HL-60/S4 treated with retinoic acid at 250 ng/mL for 4 days and 3 days (cell line): ENCODE data around the gene KIF9.
"Not testable (repeated sequence)": the region's sequence is repeated elsewhere in the genome, so short reads cannot be mapped to it uniquely, and the experiment has no call there.

ENCODE experiments used
- in situ Hi-C: fragments of 300-500 bp; cut with MboI; formaldehyde crosslinking; loops from 2 replicates; pipeline ENCODE4 v1.7.0; 2022; ENCODE audit warnings: low sequenced_read_pairs

Gene KIF9

DNA sequence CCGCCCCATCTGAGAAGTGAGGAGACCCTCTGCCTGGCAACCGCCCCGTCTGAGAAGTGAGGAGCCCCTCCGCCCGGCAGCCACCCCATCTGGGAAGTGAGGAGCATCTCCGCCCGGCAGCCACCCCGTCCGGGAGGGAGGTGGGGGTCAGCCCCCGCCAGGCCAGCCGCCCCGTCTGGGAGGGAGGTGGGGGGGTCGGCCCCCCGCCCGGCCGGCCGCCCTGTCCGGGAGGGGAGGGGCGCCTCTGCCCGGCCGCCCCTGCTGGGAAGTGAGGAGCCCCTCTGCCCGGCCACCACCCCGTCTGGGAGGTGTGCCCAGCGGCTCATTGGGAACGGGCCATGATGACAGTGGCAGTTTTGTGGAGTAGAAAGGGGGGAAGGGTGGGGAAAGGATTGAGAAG lies 26.3 kb downstream of the KIF9 start:
- in situ Hi-C loops, result not testable (repeated sequence)

DNA sequence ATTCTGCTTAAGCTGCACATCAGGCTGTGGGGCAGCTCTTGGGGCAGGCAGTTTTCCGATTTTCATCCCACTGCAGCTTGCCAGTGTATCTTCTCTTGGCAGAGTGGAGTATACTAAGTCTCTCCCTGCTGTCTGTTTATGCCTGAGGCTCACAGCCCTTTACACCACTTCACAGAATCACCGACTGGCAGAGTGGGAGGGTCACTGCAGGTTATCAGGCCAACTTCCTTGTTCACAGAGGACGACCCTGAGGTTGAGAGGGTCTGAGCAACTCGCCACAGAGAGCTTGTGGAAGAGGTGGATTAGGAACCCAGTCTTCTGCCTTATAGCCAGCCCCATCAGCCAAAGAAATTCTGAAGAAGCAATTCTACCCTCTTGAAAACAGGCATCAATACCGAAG lies 30.9 kb downstream of the KIF9 start:
- in situ Hi-C loops, result no loop called here

DNA sequence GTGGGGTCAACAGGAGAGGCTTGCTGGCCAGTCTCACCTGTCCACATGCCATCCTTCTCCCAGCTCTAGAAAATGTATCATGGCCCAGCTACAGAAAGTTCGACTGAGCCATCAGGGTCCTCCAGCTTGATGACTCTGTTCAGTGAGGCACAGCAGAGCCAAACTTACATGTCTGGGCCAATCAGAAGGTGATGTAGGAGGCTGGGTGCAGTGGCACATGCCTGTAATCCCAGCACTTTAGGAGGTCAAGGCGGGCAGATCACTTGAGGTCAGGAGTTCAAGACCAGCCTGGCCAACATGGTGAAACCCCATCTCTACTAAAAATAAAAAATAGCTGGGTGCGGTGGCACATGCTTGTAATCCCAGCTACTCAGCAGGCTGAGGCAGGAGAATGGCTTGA lies 31.5 kb downstream of the KIF9 start:
- in situ Hi-C loops, result not testable (repeated sequence)

DNA sequence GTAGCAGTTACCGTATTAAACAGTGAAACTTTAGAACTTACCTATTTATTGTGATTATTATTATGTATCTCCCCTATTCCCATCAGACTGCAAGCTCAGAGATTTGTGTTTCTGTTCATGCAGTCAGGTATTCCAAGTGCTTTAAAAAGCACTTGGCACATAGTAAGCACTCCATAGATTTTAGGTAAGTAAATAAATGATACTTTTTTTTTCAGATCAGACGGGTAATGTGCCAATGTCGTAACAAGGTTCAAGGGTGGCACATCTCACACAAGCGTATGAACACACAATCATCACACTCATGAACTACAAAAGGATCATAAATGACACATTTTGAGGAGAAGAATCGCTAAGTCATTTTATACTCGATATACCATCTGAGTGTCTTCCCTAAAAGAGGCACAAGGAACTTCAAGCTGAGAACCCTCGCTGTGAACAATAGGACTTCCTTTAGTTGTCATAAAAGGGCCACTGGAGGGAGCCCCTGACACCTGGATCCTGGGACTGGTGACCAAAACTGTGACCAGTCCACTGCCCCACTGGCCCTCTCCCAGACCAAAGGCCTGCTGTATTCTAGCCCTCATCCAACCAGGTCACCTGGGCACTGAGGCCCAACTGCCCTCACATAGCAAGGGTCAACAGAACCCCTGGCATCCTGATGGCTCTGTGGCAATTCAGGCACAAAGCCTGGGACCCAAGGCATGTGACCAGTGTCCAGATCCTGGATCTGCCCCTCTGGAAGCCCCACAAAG lies 32.1 kb downstream of the KIF9 start:
- in situ Hi-C loops, result no loop called here

DNA sequence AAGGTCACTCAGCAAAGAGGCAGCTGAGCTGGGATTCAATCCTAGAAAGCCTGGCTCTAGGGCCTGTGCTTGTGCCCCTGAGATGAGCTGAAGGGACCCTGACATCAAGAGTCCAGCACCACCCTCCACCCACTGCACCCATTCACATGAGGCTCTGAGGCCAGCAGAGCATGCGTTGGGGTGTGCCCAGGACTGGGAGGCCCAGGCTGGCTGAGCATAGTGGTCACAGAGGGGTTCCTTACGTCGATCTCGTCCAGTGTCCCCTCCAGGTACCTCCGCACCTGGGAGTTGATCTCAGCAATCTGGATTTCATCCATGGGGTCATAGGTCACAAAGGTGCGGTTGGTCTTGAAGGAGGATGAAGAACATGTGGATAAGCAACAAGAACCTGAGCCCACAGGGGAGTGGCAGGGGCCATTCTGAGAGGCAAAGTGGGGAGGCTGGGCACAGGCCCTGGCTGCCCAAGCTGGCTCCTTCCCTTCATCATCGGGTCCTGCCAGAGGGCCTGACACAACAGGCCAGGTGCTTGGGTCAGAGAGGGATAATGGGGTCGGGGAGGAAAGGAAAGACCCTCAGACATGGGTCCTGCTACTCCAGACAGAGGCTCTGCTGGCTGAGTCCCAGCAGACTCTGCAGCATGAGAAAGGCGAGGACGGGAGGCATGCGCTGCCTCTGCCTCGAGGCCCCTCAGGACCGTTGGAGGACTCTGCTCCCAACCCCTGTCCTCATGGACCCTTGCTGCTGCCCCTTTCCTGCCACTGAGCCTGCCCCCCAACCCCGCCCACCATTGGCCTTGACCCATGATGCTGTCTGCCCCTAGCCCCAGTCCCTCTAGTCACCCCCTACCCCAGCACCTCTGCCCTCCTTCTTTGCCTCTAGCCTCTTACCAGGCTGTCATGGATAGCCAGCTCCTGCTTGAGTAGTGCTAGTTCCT lies 35.2 kb downstream of the KIF9 start:
- in situ Hi-C loops, result no loop called here

DNA sequence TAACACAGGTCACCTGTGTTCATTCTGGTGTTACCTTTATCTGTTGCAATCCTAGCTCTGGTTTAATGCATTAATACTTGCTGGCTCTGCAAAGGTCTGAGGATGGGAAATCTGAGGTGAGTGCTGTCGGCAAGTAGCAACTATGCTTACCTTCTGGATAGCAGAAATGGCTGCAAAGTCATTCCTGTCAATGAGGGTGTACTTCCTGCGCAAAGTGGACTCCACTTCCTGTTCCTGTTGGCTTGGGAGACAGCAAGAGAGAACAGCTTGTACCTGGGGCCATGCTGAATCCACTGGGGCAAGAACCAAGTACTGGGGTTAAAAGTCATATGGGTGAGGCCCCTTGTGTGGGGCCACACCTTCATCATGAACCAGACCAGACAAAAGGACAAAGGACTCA lies 37.3 kb downstream of the KIF9 start:
- in situ Hi-C loops, result no loop called here

DNA sequence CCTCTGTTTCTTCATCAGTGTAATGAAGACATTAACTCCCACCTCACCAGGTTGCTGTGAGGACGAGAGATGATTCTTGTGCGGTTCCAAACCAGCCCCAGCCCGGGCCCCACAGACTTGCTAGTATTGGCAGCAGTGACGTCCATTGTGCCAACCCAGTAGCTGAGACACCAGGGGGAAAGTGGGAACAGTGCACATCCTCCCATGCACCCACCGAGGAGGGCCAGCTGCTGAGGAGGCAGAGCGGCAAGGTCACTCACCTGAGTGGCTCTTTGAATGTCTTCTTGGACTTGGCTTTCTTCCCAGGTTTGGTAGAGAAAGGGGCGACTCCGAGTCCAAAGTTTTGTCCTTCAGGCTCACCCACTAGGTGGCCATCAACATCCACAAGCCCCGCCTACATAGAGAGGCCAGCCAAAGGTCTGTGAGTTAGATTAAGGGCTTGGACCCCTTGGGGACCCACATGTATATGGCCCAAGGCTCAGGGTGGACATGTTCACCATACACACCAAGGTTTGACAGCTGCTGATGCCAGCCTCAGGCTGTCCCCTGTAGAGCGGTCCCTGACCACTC lies 38.0 kb downstream of the KIF9 start:
- in situ Hi-C loops, result no loop called here

DNA sequence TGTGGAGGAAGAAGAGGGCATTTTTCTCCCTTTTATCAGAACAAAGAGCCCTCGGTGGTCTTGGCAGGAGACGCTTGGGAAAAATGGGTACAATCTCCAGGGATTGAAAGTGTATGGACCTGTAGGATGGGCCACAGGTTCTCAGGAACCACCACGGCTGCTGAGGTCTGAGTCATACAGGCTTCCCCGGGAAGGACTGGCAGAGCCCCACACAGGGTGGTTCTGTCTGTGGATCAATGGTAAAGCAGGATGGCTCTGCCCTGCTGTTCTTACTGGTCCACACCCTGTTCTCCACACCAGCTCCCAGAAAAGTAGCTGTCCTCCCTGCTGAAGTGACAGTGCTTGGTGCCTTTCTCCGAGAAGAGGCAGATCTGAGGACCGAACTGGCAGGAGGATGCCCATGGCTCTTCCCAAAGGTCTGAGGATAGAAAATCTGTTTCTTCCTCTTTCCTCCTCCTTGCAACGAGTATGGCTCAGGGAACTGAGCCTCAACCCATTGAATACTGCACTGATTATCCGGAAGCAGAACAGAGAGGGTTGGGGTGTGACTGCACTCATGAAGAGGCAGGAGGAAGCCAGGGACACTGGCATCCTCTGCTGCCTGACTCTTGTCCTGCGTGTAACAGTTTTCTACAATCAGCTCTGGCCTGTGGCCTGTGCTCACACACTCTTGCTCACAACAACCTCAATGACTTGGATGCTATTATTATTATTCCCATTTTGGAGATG lies 39.0 kb downstream of the KIF9 start:
- in situ Hi-C loops, result no loop called here

DNA sequence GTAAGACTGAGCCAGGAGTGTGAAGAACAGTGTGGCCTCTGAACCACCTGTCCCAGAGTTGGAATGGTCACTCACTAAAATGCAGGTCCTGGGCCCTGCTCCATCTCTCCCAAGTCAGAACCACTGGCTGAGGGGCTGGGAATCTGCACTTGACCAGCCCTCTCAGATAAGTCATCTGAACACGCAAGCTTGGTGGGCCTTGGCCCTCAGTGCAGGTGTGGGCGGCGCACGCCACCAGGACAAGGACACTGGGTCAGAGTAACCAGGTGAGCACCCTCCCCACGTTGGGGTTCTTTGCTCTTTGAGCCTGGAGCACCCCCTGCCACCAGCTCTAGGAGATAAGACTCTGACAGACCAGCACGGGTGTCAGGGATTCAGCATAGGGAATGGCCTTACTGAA lies 42.7 kb downstream of the KIF9 start:
- in situ Hi-C loops, result no loop called here

DNA sequence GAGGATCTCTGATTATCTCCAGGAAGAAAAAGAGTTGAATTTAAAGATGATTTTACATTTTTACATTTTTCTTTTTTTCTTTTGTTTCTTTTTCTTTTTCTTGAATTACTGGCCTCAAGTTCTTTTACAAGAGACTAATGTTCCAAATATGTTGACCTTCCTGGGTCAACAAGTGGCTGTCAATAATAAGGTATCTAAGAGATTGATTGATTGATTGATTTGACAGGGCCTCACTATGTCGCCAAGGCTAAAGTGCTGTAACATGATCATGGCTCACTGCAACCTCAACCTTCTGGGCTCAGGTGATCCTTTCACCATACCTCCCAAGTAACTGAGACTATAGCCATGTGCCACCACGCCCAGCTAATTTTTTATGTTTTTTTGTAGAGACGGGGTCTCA lies 44.6 kb downstream of the KIF9 start:
- in situ Hi-C loops, result no loop called here

DNA sequence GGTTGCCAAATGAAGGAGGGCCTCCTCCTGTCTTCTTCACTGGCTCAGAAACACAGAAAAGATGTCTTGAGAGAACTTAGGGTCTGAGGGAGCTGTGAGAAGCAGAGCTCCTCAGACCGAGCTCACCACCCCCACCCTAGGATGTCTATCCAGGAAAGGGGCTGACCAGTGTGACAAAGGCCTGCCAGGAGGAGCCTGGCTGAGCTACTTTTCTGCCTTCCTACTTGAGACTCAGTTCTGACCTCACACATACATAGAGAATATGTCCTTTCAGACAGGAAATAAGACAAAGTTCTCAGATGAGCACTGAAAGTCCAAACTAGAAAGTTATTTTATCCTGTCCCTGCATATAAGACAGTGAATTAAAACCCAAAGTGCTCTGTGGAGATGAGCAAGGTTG lies 54.5 kb downstream of the KIF9 start:
- in situ Hi-C loops, result no loop called here

DNA sequence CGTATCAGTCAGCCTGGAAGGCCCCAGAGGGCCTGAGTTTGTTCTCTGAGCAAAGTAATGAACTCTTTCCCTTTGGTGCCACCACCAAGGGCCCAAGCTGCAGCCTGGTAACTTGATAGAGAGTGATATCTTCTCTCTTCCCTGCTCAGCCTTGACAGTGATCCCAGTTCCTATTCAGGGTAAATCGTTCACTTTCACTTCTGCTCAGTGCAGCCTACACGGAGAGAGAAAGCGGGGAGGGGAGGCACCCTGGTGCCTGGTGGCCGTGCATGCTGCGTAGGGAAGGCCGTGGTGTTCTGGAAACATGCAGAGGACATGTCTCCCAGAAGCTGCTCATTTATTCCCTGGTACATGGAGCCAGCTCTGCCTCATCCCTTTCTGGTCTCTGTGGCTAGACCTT lies 54.9 kb downstream of the KIF9 start:
- in situ Hi-C loops, result no loop called here

DNA sequence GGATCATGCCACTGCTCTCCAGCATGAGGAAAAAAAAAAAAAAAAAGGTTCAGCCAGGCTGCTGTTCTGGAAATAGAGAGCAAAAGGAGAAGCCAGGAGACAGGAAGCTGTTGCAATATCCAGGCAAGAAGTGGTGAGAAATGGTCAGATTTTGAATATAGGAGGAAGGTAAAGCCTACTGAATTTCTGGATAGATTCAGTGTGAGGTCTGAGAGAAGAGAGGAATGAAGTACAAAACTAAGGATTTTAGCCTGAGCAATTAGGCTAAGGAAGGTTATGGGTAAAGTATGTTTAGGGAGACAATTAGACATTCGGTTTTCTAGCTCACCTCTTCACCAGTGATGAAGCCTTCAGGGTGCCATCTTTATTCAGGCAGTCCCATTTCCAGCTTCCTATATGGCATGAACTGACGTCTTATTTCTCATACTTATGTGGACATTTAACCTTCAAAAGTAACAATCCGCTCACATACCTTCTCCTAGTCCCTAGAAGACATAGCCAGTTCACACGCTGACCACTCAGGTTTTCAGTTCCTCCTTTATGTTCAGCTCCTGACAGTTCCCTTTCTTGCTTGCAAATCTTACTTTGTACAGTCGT lies 57.2 kb downstream of the KIF9 start:
- in situ Hi-C loops, result no loop called here

DNA sequence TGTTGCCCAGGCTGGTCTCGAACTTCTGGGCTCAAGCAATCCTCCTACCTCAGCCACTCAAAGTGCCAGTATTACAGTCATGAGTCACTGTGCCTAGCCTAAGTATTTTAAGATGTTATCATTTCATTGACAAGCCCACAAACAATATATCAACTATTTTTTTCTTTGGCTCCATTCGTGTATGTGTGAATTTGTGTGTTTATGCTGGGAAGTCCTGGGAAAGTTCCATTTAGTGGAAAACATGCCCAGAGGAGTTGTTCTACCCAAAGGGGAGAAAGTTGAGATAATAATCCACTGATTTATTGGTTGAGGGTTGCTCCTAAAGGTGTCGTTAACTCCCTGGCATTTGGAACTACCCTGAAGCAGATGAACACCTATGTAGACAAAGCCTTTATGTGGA lies 58.8 kb downstream of the KIF9 start:
- in situ Hi-C loops, result no loop called here

DNA sequence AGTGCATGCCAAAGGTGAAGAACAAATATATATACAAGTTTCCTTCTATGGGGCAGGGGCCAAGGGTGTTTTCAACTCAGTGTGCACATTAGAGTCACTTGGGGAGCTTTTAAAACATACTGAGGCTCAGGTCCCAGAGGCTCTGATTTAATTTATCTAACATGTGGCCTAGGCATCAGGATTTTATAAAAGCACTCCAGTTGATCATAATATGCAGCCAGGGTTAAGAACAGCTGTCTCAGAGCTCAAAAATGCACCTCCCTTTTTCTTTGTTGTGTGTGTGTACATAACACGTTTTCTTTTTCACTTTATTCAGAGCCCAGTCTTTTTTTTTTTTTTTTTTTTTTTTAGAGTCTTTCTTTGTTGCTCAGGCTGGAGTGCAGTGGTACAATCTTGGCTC lies 60.8 kb downstream of the KIF9 start:
- in situ Hi-C loops, result no loop called here

DNA sequence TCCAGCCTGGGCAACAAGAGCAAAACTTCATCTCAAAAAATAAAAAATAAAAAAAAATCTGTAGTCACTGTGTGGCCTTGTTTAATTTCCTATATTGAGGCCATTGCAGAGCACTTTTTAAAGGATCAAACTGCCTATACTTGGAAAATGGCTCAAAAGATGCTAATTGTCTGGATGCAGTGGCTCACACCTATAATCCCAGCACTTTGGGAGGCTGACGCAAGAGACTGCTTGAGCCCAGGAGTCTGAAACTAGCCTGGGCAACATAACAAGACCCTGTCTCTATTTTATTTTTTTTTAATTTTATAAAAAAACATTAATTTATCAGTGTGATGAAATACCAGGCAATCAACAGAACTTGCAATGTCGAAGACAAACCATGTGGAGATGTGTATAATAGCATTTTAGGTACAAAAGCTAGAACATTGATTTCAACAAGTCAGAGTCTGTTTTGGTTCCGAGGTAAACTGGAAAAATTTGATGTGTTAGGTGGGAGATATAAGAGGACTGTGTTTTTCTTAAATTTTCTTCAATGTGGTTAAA lies 71.7 kb downstream of the KIF9 start:
- in situ Hi-C loops, result no loop called here

DNA sequence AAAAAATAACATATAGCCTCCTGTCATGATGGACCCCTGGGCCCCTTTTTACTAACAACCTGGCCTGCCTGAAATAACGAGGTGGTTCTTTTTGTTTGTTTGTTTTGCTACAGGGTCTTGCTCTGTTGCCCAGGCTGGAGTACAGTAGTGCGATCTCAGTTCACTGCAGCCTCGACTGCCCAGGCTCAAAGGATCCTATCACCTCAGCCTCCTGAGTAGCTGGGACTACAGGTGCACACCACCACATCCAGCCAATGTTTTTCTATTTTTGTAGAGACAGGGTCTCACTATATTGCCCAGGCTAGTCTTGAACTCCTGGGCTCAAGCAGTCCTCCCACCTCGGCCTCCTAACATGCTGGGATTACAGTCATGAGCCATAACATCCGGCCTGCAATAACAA lies 76.6 kb downstream of the KIF9 start:
- in situ Hi-C loops, result not testable (repeated sequence)

DNA sequence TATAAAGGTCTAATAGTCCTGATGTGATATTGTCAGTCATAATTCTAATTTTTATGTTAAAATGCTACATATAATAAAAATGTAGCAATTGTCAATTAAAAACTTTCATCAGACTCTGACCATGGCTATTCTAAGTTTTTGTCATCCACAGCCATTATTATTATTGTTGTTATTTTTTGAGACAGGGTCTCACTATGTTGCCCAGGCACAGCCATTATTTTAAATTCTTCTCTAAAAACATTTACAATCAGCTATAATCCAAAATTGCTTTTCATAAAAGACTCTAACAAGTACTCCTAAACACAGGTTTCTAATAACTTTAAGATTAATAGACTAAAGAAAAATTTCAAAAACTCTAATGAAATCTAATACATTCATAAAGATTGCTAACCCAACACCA lies 77.7 kb downstream of the KIF9 start:
- in situ Hi-C loops, result no loop called here

DNA sequence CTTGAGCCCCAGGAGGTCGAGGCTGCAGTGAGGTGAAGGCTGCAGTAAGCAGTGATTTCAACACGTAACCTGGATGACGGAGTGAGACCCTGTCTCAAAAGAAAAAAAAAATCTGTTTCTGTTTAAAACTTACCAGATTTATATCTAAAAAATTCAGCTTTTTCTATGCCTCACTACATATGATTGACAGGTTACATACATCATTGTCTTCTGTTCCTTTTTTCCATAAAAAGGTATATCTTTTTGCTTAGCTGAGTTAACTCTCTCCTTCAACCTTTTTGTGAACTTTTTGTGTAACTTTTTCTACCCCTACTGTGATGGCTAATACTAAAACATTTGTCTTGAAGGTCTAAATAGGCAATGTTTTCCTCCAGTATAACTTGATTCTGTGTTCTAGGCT lies 80.1 kb downstream of the KIF9 start:
- in situ Hi-C loops, result no loop called here

DNA sequence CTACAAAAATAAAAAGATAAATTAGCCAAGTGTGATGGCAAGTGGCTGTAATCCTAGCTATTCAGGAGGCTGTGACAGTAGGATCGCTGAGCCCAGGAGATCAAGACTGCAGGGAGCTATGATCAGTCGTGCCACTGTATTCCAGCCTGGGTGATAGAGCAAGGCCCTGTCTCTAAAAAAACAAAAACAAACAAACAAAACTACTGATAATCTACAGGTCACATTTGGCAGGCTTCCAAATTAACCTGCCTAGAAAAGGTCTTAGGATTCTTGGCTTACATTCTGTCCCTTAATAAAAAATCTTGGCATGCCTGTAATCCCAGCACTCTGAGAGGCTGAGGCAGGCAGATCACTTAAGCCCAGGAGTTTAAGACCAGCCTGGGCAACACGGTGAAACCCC lies 85.3 kb downstream of the KIF9 start:
- in situ Hi-C loops, result no loop called here

DNA sequence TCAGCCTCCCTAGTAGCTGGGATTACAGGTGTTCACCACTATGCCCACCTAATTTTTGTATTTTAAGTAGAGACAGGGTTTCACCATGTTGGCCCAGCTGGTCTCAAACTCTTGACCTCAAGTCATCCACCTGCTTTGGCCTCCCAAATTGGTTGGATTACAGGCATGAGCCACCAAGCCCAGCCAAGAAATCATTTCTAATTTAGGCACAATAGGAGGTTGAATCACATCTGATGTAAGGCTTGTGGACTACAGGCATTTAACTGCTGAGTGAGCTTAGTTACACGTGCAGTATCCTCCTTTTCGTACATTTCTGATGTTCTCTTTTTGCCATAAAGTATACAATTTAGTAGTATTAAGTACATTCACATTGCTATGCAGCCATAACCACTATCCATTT lies 87.6 kb downstream of the KIF9 start:
- in situ Hi-C loops, result no loop called here
